Gastrocnemius medialis (tissue), 4 donors: ENCODE results near the gene CFAP299. TPM values are rescaled to one million over a fixed set of nuclear protein-coding genes. Genes with fewer than 3 reads are reported as not detected.
A peak's percentile ranks its signal among the peaks of the same experiment; 100 is the strongest.

Source experiments
- ATAC-seq, 2 donors: fragments of 150-250 bp; one replicate each; pipeline ENCODE4 v1.9.1; 2016
- DNase-seq, 2 donors: peaks; one replicate each; pipeline ENCODE4 v3.0.0-alpha.2; 2019
- H3K27ac ChIP-seq, 4 donors: fragments of 200-600 bp; sonication (generic); 1 replicate in 1 of 4; 2 replicates in 3 of 4; pipeline ENCODE4 v1.5.1; 2016 to 2018; ENCODE audit warnings: mild to moderate bottlenecking in 2 of 4, moderate library complexity in 1 of 4
- H3K27me3 ChIP-seq, 3 donors: fragments of 200-600 bp; sonication (generic) in 2 of 3; 1 replicate in 1 of 3; 2 replicates in 2 of 3; pipeline versions ENCODE4 v1.5.1 to v1.6.0; 2016 to 2019; ENCODE audit warnings: mild to moderate bottlenecking in 1 of 3, moderate library complexity in 1 of 3
- H3K36me3 ChIP-seq, 2 donors: fragments of 200-600 bp; sonication (generic) in 1 of 2; one replicate each; pipeline ENCODE4 v1.5.1; 2017 to 2018
- H3K4me1 ChIP-seq, 2 donors: fragments of 200-600 bp; sonication (generic) in 1 of 2; one replicate each; pipeline ENCODE4 v1.5.1; 2016 to 2017; ENCODE audit warnings: mild to moderate bottlenecking in 2 of 2
- H3K4me3 ChIP-seq, 4 donors: fragments of 200-600 bp; sonication (generic) in 3 of 4; 1 replicate in 1 of 4; 2 replicates in 3 of 4; pipeline ENCODE4 v1.5.1; 2016 to 2019; ENCODE audit warnings: mild to moderate bottlenecking in 2 of 4
- H3K9me3 ChIP-seq, 3 donors: fragments of 200-600 bp; sonication (generic) in 2 of 3; 1 replicate in 1 of 3; 2 replicates in 2 of 3; pipeline ENCODE4 v1.5.1; 2016 to 2019
- CTCF ChIP-seq, 5 experiments: fragments of 450-650 bp in 3 of 5; fragments of 200-600 bp in 2 of 5; sonication (generic) in 2 of 5; IDR thresholded peaks in 4 of 5; conservative IDR thresholded peaks in 1 of 5; 1 replicate in 4 of 5; 2 replicates in 1 of 5; pipeline ENCODE4 v1.5.1; 2016 to 2019; ENCODE audit warnings: antibody characterized with exemption in 5 of 5, mild to moderate bottlenecking in 3 of 5, moderate library complexity in 3 of 5
- POLR2A ChIP-seq, 2 donors: fragments of 450-650 bp; IDR thresholded peaks; one replicate each; pipeline ENCODE4 v1.6.1; 2017; ENCODE audit warnings: antibody characterized with exemption in 2 of 2, mild to moderate bottlenecking in 2 of 2, moderate library complexity in 2 of 2
- in situ Hi-C, 4 donors: fragments of 200-750 bp; cut with MboI; loops; one replicate each; pipeline versions ENCODE4 v1.15.0 to v1.8.0; 2017; ENCODE audit warnings: low sequenced_read_pairs in 4 of 4
- intact Hi-C: fragments of 100-400 bp; cut with DNase I; formaldehyde crosslinking; loops from one replicate; pipeline ENCODE4 v1.15.1; 2023; ENCODE audit warnings: low total_unique reads
- total RNA-seq, 4 donors: library from RNA; depleted of rRNA; stranded (reverse); fragments of >200 nt; gene quantifications; one replicate each; pipeline versions ENCODE4 v1.1.0 to v1.2.3, GENCODE V29; 2016

CFAP299 gene
- total RNA-seq, 4 donors from 2014 or later = not detected

- no peak for ATAC-seq
These were observed 129.7 kb downstream of the CFAP299 start for GRCh38 chr4:80465238-80465637.

GRCh38 chr4:80465736-80466135, 130.2 kb downstream of the CFAP299 start:
- Histone ChIP-seq H3K4me3 (no peak overlapping the region), H3K27me3 (no peaks in the 10 kb centered on the region), H3K27ac (no peak overlapping the region), H3K36me3 (no peaks in the 10 kb centered on the region), H3K9me3 (no peaks in the 10 kb centered on the region), H3K4me1 (no peaks in the 10 kb centered on the region)
- in situ Hi-C loops (no loop called here), intact Hi-C loops (no loop called here)
- no peak for ATAC-seq
- TF ChIP-seq CTCF (IDR thresholded peaks at IDR 0.05 in 4 of 5, conservative IDR thresholded peaks at IDR 0.05 in 1 of 5) (no peak), POLR2A (IDR thresholded peaks at IDR 0.05) (no peak)
- DNase-seq = no peak

More at GRCh38 chr4:80465238-80465637, 129.7 kb downstream of the CFAP299 start:
- in situ Hi-C loops (no loop called here), intact Hi-C loops (no loop called here)
- Histone ChIP-seq H3K4me3 (no peak overlapping the region), H3K27ac (no peak overlapping the region), H3K9me3 (no peaks in the 10 kb centered on the region), H3K36me3 (no peaks in the 10 kb centered on the region), H3K27me3 (no peaks in the 10 kb centered on the region), H3K4me1 (no peaks in the 10 kb centered on the region)
- no peak for DNase-seq
- TF ChIP-seq CTCF (IDR thresholded peaks at IDR 0.05 in 4 of 5, conservative IDR thresholded peaks at IDR 0.05 in 1 of 5) (no peak), POLR2A (IDR thresholded peaks at IDR 0.05) (no peak)

- Histone ChIP-seq H3K27ac (no peak overlapping the region), H3K4me1 (no peaks in the 10 kb centered on the region), H3K27me3 (no peaks in the 10 kb centered on the region), H3K4me3 (no peak overlapping the region), H3K36me3 (no peaks in the 10 kb centered on the region), H3K9me3 (no peaks in the 10 kb centered on the region)
- ATAC-seq (no peak), DNase-seq (no peak)
- in situ Hi-C loops = no loop called here
- TF ChIP-seq CTCF (IDR thresholded peaks at IDR 0.05 in 4 of 5, conservative IDR thresholded peaks at IDR 0.05 in 1 of 5) (no peak), POLR2A (IDR thresholded peaks at IDR 0.05) (no peak)
- intact Hi-C loops = no loop called here
These were observed 131.1 kb downstream of the CFAP299 start for GRCh38 chr4:80466618-80467017.

GRCh38 chr4:80471756-80472155, 136.2 kb downstream of the CFAP299 start:
- Histone ChIP-seq H3K4me3 (peak overlapping the region in 1 of 4 donors; percentile 21), H3K4me1 (no peaks in the 10 kb centered on the region), H3K27ac (no peak overlapping the region), H3K9me3 (no peaks in the 10 kb centered on the region), H3K36me3 (no peaks in the 10 kb centered on the region), H3K27me3 (no peaks in the 10 kb centered on the region)
- DNase-seq (no peak), ATAC-seq (no peak)
- intact Hi-C loops (no loop called here), in situ Hi-C loops (no loop called here)
- TF ChIP-seq CTCF (IDR thresholded peaks at IDR 0.05 in 4 of 5, conservative IDR thresholded peaks at IDR 0.05 in 1 of 5) (no peak), POLR2A (IDR thresholded peaks at IDR 0.05) (no peak)

GRCh38 chr4:80475236-80475635, 139.7 kb downstream of the CFAP299 start:
- H3K27ac ChIP-seq = no peak overlapping the region
- ATAC-seq (no peak), DNase-seq (no peak)
- TF ChIP-seq CTCF (IDR thresholded peaks at IDR 0.05 in 4 of 5, conservative IDR thresholded peaks at IDR 0.05 in 1 of 5) (no peak), POLR2A (IDR thresholded peaks at IDR 0.05) (no peak)
- no peak overlapping the region for H3K4me3 ChIP-seq
- no peaks in the 10 kb centered on the region for H3K36me3 ChIP-seq
- H3K9me3 ChIP-seq = no peaks in the 10 kb centered on the region
- in situ Hi-C loops (no loop called here), intact Hi-C loops (no loop called here)
- H3K4me1 ChIP-seq = no peaks in the 10 kb centered on the region
- H3K27me3 ChIP-seq = no peaks in the 10 kb centered on the region
